Panc1 (cell line): ENCODE data around the gene C1orf56.

Experiments
- POLR2AphosphoS5 ChIP-seq: IDR thresholded peaks from 2 replicates; pipeline ENCODE4 v1.6.1; 2012; ENCODE audit warnings: mild to moderate bottlenecking, low read depth, low read length, moderate library complexity
- TCF7L2 ChIP-seq: IDR thresholded peaks from 2 replicates; pipeline ENCODE4 v1.6.1; 2011; ENCODE audit warnings: mild to moderate bottlenecking, low read depth, low read length, inconsistent platforms
- TF ChIP-seq, protein P1 (sequence below): fragments of 450-650 bp; IDR thresholded peaks from 2 replicates; pipeline ENCODE4 v1.5.1; 2017; ENCODE audit warnings: mild to moderate bottlenecking
- TF ChIP-seq, protein P2 (sequence below), 2 experiments: IDR thresholded peaks; 2 replicates each; pipeline ENCODE4 v1.6.1; 2011 to 2012; ENCODE audit warnings: low read depth in 2 of 2, control low read depth in 1 of 2, low read length in 1 of 2, mild to moderate bottlenecking in 1 of 2, moderate library complexity in 1 of 2; ENCODE audit not compliant: insufficient read depth in 1 of 2

DNA sequence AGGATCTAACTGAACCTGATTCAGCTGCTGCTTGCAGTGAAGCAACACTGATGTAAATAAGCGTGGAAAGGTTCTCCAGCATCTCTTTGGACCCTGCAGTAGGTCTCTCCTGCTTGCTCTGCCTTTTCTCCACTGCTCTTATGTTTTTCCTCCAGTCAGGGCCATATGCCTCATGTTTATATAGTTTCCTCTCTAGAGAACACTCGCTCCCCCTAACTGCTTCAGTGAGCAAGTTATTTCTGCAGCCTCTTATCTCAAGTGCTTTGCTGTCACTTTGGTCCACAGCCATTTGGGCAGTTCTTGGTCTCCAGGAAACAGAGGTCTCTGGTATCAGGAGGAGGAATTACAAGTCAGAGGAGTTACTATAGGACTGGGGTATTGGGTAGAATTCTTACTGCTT is 34.0 kb upstream of the C1orf56 start:
- TF ChIP-seq, protein P1, sequence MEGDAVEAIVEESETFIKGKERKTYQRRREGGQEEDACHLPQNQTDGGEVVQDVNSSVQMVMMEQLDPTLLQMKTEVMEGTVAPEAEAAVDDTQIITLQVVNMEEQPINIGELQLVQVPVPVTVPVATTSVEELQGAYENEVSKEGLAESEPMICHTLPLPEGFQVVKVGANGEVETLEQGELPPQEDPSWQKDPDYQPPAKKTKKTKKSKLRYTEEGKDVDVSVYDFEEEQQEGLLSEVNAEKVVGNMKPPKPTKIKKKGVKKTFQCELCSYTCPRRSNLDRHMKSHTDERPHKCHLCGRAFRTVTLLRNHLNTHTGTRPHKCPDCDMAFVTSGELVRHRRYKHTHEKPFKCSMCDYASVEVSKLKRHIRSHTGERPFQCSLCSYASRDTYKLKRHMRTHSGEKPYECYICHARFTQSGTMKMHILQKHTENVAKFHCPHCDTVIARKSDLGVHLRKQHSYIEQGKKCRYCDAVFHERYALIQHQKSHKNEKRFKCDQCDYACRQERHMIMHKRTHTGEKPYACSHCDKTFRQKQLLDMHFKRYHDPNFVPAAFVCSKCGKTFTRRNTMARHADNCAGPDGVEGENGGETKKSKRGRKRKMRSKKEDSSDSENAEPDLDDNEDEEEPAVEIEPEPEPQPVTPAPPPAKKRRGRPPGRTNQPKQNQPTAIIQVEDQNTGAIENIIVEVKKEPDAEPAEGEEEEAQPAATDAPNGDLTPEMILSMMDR: no peak
- TF ChIP-seq TCF7L2 (no peak), POLR2AphosphoS5 (no peak)
- TF ChIP-seq, protein P2, sequence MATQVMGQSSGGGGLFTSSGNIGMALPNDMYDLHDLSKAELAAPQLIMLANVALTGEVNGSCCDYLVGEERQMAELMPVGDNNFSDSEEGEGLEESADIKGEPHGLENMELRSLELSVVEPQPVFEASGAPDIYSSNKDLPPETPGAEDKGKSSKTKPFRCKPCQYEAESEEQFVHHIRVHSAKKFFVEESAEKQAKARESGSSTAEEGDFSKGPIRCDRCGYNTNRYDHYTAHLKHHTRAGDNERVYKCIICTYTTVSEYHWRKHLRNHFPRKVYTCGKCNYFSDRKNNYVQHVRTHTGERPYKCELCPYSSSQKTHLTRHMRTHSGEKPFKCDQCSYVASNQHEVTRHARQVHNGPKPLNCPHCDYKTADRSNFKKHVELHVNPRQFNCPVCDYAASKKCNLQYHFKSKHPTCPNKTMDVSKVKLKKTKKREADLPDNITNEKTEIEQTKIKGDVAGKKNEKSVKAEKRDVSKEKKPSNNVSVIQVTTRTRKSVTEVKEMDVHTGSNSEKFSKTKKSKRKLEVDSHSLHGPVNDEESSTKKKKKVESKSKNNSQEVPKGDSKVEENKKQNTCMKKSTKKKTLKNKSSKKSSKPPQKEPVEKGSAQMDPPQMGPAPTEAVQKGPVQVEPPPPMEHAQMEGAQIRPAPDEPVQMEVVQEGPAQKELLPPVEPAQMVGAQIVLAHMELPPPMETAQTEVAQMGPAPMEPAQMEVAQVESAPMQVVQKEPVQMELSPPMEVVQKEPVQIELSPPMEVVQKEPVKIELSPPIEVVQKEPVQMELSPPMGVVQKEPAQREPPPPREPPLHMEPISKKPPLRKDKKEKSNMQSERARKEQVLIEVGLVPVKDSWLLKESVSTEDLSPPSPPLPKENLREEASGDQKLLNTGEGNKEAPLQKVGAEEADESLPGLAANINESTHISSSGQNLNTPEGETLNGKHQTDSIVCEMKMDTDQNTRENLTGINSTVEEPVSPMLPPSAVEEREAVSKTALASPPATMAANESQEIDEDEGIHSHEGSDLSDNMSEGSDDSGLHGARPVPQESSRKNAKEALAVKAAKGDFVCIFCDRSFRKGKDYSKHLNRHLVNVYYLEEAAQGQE (IDR thresholded peaks at IDR 0.05; ENCODE audit: insufficient read depth in 1 of 2, low read depth in 2 of 2, low read length in 1 of 2): no peak
